PFSK-1 (cell line): ENCODE measurements around the gene CEP192.

Experiments
- POLR2AphosphoS5 ChIP-seq: IDR thresholded peaks from 2 replicates; pipeline ENCODE4 v1.6.1; 2012; ENCODE audit warnings: low read depth, mild to moderate bottlenecking, control low read depth, low read length, moderate library complexity
- TF ChIP-seq, protein P1 (sequence below), 2 experiments: IDR thresholded peaks; 2 replicates each; pipeline versions ENCODE4 v1.6.1 to v1.8.0; 2011 to 2012; ENCODE audit warnings: low read depth in 2 of 2, low read length in 2 of 2, control low read depth in 1 of 2, inconsistent platforms in 1 of 2, mild to moderate bottlenecking in 1 of 2, moderate library complexity in 1 of 2; ENCODE audit not compliant: insufficient read depth in 1 of 2

DNA sequence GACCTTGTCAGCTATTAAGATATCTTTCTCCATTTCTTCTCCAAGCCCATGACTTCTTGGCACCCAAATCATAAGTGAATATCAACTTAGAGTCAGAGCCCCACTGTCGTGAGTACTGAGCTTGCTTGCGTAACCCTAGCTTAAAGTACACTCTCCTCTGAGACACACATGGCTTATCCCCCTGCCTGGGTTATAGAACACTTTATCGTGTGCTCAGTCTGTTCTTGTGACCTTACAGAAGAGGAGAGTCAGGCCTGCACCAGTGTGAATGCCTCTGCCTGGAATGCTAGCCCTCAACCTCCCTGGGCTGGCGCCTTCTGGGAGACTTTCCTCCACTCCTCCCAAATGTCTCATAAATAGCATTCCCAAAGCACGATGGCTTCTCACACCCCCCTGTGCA lies 79.3 kb downstream of the CEP192 start:
- no peak for TF ChIP-seq POLR2AphosphoS5
- TF ChIP-seq, protein P1, sequence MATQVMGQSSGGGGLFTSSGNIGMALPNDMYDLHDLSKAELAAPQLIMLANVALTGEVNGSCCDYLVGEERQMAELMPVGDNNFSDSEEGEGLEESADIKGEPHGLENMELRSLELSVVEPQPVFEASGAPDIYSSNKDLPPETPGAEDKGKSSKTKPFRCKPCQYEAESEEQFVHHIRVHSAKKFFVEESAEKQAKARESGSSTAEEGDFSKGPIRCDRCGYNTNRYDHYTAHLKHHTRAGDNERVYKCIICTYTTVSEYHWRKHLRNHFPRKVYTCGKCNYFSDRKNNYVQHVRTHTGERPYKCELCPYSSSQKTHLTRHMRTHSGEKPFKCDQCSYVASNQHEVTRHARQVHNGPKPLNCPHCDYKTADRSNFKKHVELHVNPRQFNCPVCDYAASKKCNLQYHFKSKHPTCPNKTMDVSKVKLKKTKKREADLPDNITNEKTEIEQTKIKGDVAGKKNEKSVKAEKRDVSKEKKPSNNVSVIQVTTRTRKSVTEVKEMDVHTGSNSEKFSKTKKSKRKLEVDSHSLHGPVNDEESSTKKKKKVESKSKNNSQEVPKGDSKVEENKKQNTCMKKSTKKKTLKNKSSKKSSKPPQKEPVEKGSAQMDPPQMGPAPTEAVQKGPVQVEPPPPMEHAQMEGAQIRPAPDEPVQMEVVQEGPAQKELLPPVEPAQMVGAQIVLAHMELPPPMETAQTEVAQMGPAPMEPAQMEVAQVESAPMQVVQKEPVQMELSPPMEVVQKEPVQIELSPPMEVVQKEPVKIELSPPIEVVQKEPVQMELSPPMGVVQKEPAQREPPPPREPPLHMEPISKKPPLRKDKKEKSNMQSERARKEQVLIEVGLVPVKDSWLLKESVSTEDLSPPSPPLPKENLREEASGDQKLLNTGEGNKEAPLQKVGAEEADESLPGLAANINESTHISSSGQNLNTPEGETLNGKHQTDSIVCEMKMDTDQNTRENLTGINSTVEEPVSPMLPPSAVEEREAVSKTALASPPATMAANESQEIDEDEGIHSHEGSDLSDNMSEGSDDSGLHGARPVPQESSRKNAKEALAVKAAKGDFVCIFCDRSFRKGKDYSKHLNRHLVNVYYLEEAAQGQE (IDR thresholded peaks at IDR 0.05; ENCODE audit: insufficient read depth in 1 of 2, low read depth in 2 of 2, low read length in 2 of 2): no peak
